DMS 273 treated with DMSO at 0.1 percent for 48 hours (cell line): ENCODE results near the gene DUOXA2.

Experiments used
- DNase-seq: peaks from one replicate; lab custom pipeline; 2025; lab: John Stamatoyannopoulos, UW

The DUOXA2 gene

GRCh38 chr15:45136378-45136764 lies 22.2 kb downstream of the DUOXA2 start:
- DNase-seq, result no peak

- DNase-seq, result no peak
Observed at GRCh38 chr15:45137703-45138102, 23.6 kb downstream of the DUOXA2 start.

GRCh38 chr15:45138814-45139765 lies 25.0 kb downstream of the DUOXA2 start:
- DNase-seq, result no peak

GRCh38 chr15:45139770-45140169 lies 25.6 kb downstream of the DUOXA2 start:
- no peak for DNase-seq

DNA sequence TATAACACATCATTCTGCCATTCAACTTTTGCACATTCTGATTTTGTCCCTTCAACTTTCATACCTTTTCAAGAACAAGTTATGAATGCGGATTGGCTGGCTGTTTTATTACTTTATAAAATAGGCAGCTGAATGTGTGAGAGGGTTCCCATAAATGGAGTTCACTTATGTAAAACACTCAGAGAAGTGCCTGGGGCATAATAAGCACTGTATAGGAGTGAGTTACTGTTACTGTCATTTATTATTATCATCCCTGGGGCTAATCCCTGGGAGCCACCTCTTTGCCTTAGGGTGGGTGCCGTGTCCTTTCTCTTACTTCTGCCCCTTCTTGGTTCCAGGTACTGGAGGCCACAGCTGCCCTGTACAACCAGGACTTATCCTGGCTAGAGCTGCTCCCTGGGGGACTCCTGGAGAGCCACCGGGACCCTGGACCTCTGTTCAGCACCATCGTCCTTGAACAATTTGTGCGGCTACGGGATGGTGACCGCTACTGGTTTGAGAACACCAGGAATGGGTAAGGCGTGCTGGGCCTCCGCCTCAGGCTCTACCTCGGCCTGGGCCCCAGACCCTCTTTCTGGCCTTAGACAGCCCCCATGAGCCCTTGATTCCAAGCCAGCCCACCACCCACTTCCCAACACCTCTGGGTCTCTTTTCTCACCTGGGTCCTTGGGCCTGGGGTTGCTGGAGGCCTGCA lies 26.6 kb downstream of the DUOXA2 start:
- no peak for DNase-seq

DNA sequence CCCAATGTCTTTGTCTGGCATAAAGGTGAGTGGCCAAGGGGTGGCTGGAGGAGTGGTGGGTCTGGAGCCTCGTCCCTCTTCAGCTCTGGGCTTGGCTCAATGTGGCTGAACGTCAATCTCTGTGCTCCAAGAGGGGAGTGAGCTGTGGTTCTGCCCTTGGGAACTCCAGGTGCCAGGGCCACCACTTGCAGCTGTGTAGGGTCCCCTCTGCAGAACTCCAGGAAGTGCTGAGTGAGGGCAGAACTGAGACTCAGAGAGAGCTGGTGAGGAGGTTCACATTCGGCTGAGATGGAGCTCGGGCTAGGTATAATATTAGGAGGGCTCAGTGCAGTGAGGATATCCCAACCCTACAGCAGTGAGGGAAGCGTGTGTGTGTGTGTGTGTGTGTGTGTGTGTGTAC lies 27.3 kb downstream of the DUOXA2 start:
- DNase-seq, result no peak

- DNase-seq, result no peak
Observed at GRCh38 chr15:45143056-45143455, 28.9 kb downstream of the DUOXA2 start.

GRCh38 chr15:45143946-45144345 lies 29.8 kb downstream of the DUOXA2 start:
- no peak for DNase-seq

DNA sequence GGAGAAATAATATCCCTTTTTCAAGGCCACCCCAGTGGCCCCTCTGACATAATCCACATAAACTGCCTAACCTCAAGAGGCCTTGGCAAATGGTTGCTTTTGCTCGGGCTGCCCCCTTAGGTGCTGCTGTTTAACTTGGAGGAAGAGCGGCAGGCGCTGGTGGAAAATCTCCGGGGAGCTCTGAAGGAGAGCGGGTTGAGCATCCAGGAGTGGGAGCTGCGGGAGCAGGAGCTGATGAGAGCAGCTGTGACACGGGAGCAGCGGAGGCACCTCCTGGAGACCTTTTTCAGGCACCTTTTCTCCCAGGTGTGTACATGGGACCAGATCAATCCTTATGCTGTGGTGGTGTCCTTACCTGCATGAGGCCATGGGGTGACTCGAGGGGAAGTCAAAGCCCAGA lies 30.6 kb downstream of the DUOXA2 start:
- DNase-seq, result no peak

GRCh38 chr15:45146405-45146804 lies 32.3 kb downstream of the DUOXA2 start:
- DNase-seq, result no peak

DNA sequence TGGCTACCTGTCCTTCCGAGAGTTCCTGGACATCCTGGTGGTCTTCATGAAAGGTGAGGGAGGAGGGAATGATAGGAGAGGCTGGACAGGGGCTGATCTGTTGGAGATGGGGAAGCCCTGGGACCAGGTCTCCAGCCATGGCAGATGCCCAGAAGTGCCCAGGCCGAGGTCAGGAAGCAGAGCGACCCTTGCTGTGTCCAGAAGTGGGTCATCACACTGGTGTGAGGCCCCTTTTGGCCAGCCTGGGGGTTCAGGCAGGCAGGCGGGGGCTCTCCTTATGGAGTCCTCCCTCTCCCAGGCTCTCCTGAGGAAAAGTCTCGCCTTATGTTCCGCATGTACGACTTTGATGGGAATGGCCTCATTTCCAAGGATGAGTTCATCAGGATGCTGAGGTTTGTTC lies 33.5 kb downstream of the DUOXA2 start:
- no peak for DNase-seq

DNA sequence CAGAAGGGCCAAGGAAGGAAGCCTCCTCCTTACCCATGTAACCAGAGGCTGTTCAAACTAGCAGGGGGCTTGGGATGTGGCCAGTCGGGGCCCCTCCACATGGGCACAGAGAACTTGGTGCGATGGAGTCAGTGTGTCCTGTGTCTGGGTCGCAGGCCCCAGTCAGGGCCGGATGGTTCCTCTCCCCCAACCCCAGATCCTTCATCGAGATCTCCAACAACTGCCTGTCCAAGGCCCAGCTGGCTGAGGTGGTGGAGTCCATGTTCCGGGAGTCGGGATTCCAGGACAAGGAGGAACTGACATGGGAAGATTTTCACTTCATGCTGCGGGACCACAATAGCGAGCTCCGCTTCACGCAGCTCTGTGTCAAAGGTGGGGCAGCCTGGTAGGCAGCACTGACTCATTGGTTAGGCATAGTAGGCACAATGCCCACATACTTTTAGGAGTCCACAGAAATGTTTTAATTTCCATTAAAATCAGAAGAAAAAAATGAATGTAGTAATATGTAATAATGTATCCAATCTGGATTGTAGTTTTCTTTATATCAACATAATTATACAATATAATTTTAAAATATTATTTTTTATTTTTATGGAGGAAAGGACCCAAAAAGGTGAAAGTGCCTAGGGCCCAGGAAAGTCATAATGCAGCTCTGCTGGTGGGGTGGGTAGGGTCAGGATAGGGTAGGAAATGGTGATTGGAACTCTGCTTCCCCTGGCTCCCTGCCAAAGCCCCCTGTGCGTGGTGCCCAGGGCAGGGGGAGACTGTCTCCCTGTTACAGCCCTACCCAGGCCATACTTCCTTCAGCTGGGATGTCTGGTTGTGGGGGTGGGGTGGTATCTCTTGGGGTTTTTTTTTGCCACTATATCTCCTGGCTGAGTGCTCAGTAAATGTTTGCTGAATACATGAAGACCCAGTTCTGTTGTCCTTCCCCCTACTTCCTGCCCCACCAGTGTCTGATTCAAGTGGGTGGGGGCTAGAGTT lies 34.2 kb downstream of the DUOXA2 start:
- no peak for DNase-seq

- DNase-seq, result no peak
Observed at GRCh38 chr15:45149060-45149459, 34.9 kb downstream of the DUOXA2 start.

DNA sequence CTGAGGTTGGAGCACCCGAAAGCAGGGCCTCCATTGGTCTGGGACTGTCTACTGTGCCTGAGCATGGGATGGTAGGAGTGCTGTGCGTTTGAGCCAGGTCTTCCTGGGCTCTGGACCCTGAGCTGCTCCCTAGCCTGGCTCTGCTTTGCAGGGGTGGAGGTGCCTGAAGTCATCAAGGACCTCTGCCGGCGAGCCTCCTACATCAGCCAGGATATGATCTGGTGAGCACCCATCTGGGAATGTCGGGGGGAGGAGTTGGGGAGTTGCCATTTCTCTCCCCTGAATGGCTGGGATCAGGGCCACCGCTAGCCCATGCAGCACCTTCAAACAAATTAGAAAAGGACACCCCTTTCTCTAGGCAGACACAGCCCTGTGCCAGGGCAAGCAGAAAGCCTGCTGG lies 36.4 kb downstream of the DUOXA2 start:
- DNase-seq, result no peak

GRCh38 chr15:45150997-45151396 lies 36.9 kb downstream of the DUOXA2 start:
- DNase-seq, result no peak

GRCh38 chr15:45151998-45152828 lies 38.1 kb downstream of the DUOXA2 start:
- no peak for DNase-seq

DNA sequence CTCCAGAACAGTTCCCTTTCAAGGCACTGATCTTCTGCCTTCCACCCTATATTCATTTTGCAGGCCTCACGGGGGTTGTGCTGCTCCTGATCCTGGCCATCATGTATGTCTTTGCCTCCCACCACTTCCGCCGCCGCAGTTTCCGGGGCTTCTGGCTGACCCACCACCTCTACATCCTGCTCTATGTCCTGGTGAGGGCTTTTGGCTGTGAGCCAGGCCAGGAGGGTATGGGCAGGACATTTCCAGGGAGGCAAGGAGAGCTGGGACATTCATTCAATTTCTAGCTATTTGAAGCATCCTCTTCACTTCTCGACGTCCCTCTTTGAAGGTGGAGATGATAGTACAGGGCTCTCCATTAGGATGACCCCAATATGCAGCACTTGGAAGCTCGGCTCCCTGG lies 41.6 kb downstream of the DUOXA2 start:
- DNase-seq, result no peak

GRCh38 chr15:45156744-45157455 lies 42.8 kb downstream of the DUOXA2 start:
- no peak for DNase-seq

- no peak for DNase-seq
Observed at GRCh38 chr15:45157974-45158373, 43.8 kb downstream of the DUOXA2 start.

DNA sequence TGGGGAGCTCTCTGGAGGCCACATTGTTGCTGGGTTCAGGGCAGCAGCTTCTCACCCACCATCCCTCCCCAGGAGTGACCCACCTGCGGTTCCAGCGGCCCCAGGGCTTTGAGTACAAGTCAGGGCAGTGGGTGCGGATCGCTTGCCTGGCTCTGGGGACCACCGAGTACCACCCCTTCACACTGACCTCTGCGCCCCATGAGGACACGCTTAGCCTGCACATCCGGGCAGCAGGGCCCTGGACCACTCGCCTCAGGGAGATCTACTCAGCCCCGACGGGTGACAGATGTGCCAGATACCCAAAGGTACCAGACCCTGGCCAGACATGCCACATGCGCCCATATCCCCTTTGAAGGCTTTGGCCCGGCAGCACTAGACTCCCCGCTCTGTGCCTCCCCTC lies 47.5 kb downstream of the DUOXA2 start:
- DNase-seq, result no peak
